IgD-negative memory B cell (primary cell): ENCODE results near the gene STK26. TPM values are rescaled to one million over a fixed set of nuclear protein-coding genes. Genes with fewer than 3 reads are reported as not detected.
"Not testable (repeated sequence)": the region's sequence is repeated elsewhere in the genome, so short reads cannot be mapped to it uniquely, and the experiment has no call there.

Experiments
- H3K27ac Mint-ChIP-seq, 3 donors: one replicate each; pipeline ENCODE4 v1.8.0; 2020 to 2022; ENCODE audit warnings: mild to moderate bottlenecking in 3 of 3, mixed read lengths in 3 of 3, moderate library complexity in 1 of 3
- H3K27me3 Mint-ChIP-seq: one replicate; pipeline ENCODE4 v1.8.0; 2021; ENCODE audit warnings: mixed read lengths
- H3K36me3 Mint-ChIP-seq: one replicate; pipeline ENCODE4 v1.8.0; 2020; ENCODE audit warnings: mild to moderate bottlenecking, mixed read lengths
- H3K4me1 Mint-ChIP-seq, 3 donors: one replicate each; pipeline ENCODE4 v1.8.0; 2020 to 2022; ENCODE audit warnings: mixed read lengths in 3 of 3, mild to moderate bottlenecking in 1 of 3
- H3K4me3 Mint-ChIP-seq, 4 donors: one replicate each; pipeline ENCODE4 v1.8.0; 2020 to 2022; ENCODE audit warnings: mild to moderate bottlenecking in 4 of 4, mixed read lengths in 4 of 4, moderate library complexity in 3 of 4
- H3K9me3 Mint-ChIP-seq, 3 donors: one replicate each; pipeline ENCODE4 v1.8.0; 2020 to 2021; ENCODE audit warnings: mixed read lengths in 3 of 3, mild to moderate bottlenecking in 1 of 3
- polyA plus RNA-seq: library from polyadenylated mRNA; unstranded; fragments of 300-500 nt; fragmentation: Illumina TruSeq; gene quantifications from one replicate; pipeline ENCODE4 v1.2.3, GENCODE V29; 2021

The STK26 gene
- polyA plus RNA-seq, 1 donor from 2014 or later, result 36.2 TPM

DNA sequence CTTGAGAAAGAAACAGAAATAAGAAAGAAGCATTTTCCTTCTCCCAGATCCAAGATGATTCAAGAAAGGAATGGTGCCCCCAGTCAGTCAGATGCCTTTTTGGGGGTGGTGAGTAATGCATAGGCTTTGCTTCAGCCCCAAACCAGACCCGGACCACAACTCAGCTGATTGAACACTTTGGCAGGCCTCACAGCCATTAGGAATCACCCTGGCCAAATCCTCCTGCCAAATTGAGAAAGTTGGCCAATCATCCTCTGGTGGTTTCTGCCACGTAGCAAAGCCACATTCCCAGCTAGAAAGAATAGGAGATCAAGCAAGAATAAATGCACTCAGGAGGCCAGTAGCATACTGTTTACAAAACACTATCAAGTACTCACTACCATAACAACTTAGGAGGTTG is 71.1 kb downstream of the STK26 start:
- Mint-ChIP-seq H3K36me3 (no peaks in the 10 kb centered on the region), H3K27ac (no peak overlapping the region), H3K4me3 (no peak overlapping the region), H3K9me3 (no peaks in the 10 kb centered on the region), H3K27me3 (peaks cover 14% of the 10 kb centered on the region), H3K4me1 (peaks cover 0 to 3% (median 0%) of the 10 kb centered on the region in 3 donors)

GRCh38 chrX:132098704-132099103 is 75.6 kb downstream of the STK26 start:
- H3K36me3 Mint-ChIP-seq, H3K9me3 Mint-ChIP-seq, H3K27me3 Mint-ChIP-seq, H3K4me1 Mint-ChIP-seq, H3K4me3 Mint-ChIP-seq, H3K27ac Mint-ChIP-seq: not testable (repeated sequence)

DNA sequence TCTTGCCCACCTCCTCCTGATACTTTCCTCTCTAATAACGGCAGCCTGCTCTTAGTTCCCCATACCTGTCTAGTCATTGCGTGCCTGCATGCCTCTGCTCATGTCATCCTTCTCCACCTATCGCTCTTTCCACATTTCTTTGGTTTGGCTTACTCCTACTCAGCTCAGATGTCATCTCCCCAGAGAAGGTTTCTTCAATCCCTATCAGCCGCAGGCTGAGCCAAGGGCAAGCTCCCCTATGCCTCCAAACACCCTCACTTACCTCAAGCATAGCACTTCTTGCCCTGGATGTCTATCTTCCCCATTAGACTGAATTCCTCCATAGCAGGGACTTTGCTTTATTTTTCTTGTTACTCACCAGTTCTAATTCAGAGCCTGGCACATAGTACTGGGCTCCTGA is 78.1 kb downstream of the STK26 start:
- Mint-ChIP-seq H3K36me3 (no peaks in the 10 kb centered on the region), H3K4me1 (no peaks in the 10 kb centered on the region), H3K27ac (no peak overlapping the region), H3K4me3 (no peak overlapping the region), H3K27me3 (peaks cover 10% of the 10 kb centered on the region), H3K9me3 (no peaks in the 10 kb centered on the region)

GRCh38 chrX:132101799-132102198 is 78.7 kb downstream of the STK26 start:
- Mint-ChIP-seq H3K4me1 (no peaks in the 10 kb centered on the region), H3K4me3 (no peak overlapping the region), H3K27me3 (peaks cover 9% of the 10 kb centered on the region), H3K36me3 (no peaks in the 10 kb centered on the region), H3K9me3 (no peaks in the 10 kb centered on the region), H3K27ac (no peak overlapping the region)

GRCh38 chrX:132107291-132107690 is 84.2 kb downstream of the STK26 start:
- Mint-ChIP-seq H3K27me3 (no peaks in the 10 kb centered on the region), H3K36me3 (no peaks in the 10 kb centered on the region), H3K27ac (no peak overlapping the region), H3K4me3 (no peak overlapping the region), H3K9me3 (no peaks in the 10 kb centered on the region), H3K4me1 (peaks cover 0 to 3% (median 0%) of the 10 kb centered on the region in 3 donors)

DNA sequence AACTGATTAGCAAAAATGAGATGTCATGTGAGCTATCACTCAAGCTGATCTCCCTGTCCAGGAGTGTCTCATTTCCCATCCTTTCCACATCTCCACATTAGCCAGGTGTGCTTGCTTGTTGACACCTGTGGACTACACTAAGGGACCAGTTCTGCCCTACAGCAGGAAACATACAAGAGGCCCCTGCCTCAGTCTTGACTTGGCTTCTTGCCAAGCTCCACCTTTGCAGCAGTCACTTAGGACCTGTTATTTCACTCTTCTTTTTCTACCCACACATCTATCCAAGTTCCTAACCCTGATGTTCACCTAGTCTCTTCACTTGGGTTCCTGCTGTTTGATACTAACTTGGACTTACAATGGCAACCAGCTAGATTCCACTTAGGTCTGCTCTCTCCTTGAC is 91.5 kb downstream of the STK26 start:
- H3K27ac Mint-ChIP-seq, result no peak overlapping the region
- no peaks in the 10 kb centered on the region for H3K9me3 Mint-ChIP-seq
- no peaks in the 10 kb centered on the region for H3K36me3 Mint-ChIP-seq
- peaks cover 0 to 4% (median 0%) of the 10 kb centered on the region in 3 donors for H3K4me1 Mint-ChIP-seq
- no peak overlapping the region for H3K4me3 Mint-ChIP-seq
- H3K27me3 Mint-ChIP-seq, result no peaks in the 10 kb centered on the region

DNA sequence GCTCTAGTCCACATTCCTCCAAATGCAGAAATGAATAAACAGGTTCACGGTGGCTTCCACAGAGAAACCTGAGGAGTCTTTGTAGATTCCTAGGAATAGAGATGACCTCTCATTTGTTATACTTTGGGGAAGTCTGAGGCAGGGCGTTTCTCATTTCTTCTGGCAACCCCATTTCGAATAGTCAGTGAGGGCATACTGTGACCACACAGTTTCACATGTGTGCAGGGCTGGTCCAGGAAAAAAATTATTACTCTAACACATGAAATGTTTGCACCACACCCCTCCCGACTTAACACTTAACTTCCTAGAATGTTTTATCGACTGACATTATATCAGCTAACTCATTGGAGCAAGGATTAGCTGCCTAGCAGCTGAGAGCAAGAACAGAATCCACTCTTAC is 92.7 kb downstream of the STK26 start:
- no peak overlapping the region for H3K4me3 Mint-ChIP-seq
- H3K27ac Mint-ChIP-seq, result no peak overlapping the region
- H3K27me3 Mint-ChIP-seq, result no peaks in the 10 kb centered on the region

DNA sequence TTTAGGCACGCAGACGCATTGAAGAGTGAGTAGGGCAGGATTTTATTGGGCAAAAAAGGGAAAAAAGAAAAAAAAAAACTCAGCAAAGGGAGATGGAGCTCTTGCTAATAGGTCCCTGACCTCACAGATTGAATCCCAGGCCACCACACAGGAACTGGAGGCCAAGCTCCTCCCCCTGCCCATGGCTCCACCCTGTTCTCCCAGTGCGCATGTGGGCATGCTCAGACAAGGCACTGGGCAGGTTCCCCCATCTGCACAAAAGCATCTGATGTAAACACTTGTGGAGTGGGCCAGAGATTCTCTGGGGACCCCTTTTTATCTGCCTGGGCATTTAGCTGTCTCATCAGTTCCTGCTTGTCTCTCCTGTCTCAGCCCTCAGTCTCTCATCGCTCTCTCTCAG is 95.3 kb downstream of the STK26 start:
- H3K27ac Mint-ChIP-seq, result no peak overlapping the region
- peaks cover 0 to 2% (median 0%) of the 10 kb centered on the region in 3 donors for H3K9me3 Mint-ChIP-seq
- peaks cover 0 to 1% (median 0%) of the 10 kb centered on the region in 3 donors for H3K4me1 Mint-ChIP-seq
- H3K4me3 Mint-ChIP-seq, result no peak overlapping the region
- H3K27me3 Mint-ChIP-seq, result no peaks in the 10 kb centered on the region
- H3K36me3 Mint-ChIP-seq, result peaks cover 2% of the 10 kb centered on the region

More for the DNA sequence above, 92.7 kb downstream of the STK26 start:
- Mint-ChIP-seq H3K9me3 (no peaks in the 10 kb centered on the region), H3K4me1 (peaks cover 0 to 1% (median 0%) of the 10 kb centered on the region in 3 donors), H3K36me3 (peaks cover 2% of the 10 kb centered on the region)

DNA sequence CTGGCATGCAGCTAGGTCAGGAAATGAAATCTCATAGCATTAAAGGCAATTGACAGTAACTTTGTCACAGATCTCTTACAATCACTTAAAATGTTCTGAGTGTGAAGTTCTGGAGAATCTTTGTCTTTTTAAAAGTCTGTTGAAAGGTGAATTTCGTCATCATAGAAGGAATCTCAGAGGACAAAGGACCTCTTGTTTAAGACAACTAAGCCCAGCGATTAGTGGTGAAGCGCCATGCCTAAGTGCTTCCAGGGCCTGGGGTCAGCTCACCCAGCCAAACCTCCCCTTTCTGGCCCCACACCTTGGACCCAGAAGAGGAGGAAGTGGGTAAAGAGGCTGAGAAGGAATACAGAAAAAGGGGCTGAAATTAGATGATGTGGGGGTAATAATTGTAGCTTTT is 96.2 kb downstream of the STK26 start:
- Mint-ChIP-seq H3K27ac (no peak overlapping the region), H3K4me3 (no peak overlapping the region), H3K36me3 (peaks cover 2% of the 10 kb centered on the region), H3K27me3 (no peaks in the 10 kb centered on the region), H3K9me3 (peaks cover 0 to 2% (median 0%) of the 10 kb centered on the region in 3 donors), H3K4me1 (peaks cover 0 to 1% (median 0%) of the 10 kb centered on the region in 3 donors)

GRCh38 chrX:132119821-132120515 is 96.9 kb downstream of the STK26 start:
- Mint-ChIP-seq H3K9me3 (peaks cover 0 to 2% (median 0%) of the 10 kb centered on the region in 3 donors), H3K36me3 (peaks cover 2% of the 10 kb centered on the region), H3K4me1 (no peaks in the 10 kb centered on the region), H3K4me3 (no peak overlapping the region), H3K27ac (no peak overlapping the region), H3K27me3 (no peaks in the 10 kb centered on the region)

GRCh38 chrX:132120913-132121312 is 97.8 kb downstream of the STK26 start:
- Mint-ChIP-seq H3K4me3 (no peak overlapping the region), H3K9me3 (peaks cover 0 to 2% (median 0%) of the 10 kb centered on the region in 3 donors), H3K27me3 (no peaks in the 10 kb centered on the region), H3K36me3 (peaks cover 2% of the 10 kb centered on the region), H3K4me1 (no peaks in the 10 kb centered on the region), H3K27ac (no peak overlapping the region)

Other genes starting within 250 kb of the STK26 start
- not detected for gene FRMD7, start 104.7 kb downstream of the STK26 start, polyA plus RNA-seq
- 13.9 TPM for gene RAP2C, start 196.1 kb downstream of the STK26 start, polyA plus RNA-seq